Osteoblast (primary cell): ENCODE results near the gene CIZ1. TPM values are rescaled to one million over a fixed set of nuclear protein-coding genes. Genes with fewer than 3 reads are reported as not detected.

Experiments used
- DNase-seq: peaks from one replicate; pipeline ENCODE4 v3.0.0; 2011; ENCODE audit warnings: low spot score, mixed read lengths; ENCODE audit not compliant: insufficient read length; ENCODE audit errors: missing footprints
- H2AFZ ChIP-seq: 2 replicates; pipeline ENCODE4 v1.6.0; 2011; ENCODE audit warnings: mild to moderate bottlenecking, low read length
- H3K27ac ChIP-seq: 2 replicates; pipeline ENCODE4 v1.5.1; 2011; ENCODE audit warnings: mild to moderate bottlenecking, low read depth, low read length, moderate library complexity
- H3K27me3 ChIP-seq: 2 replicates; pipeline ENCODE4 v1.6.0; 2012; ENCODE audit warnings: mild to moderate bottlenecking, control low read depth, inconsistent platforms, low read length, moderate library complexity; ENCODE audit not compliant: insufficient read depth
- H3K36me3 ChIP-seq: 2 replicates; pipeline ENCODE4 v1.5.1; 2011; ENCODE audit warnings: mild to moderate bottlenecking, low read length, control low read depth, moderate library complexity; ENCODE audit not compliant: insufficient read depth
- H3K4me1 ChIP-seq: 2 replicates; pipeline ENCODE4 v1.5.1; 2011; ENCODE audit warnings: mild to moderate bottlenecking, low read length, control low read depth, moderate library complexity; ENCODE audit not compliant: insufficient read depth
- H3K4me2 ChIP-seq: 2 replicates; pipeline ENCODE4 v1.6.0; 2011; ENCODE audit warnings: mild to moderate bottlenecking, low read length; ENCODE audit not compliant: insufficient read depth
- H3K4me3 ChIP-seq: fragments of 200-600 bp; sonication (generic); 3 replicates; pipeline ENCODE4 v1.5.1; 2012; ENCODE audit warnings: mild to moderate bottlenecking, low read length, inconsistent platforms; ENCODE audit not compliant: insufficient read depth
- H3K79me2 ChIP-seq: 2 replicates; pipeline ENCODE4 v1.6.0; 2012; ENCODE audit warnings: mild to moderate bottlenecking, low read length, control low read depth, inconsistent platforms; ENCODE audit not compliant: insufficient read depth
- H3K9me3 ChIP-seq: 2 replicates; pipeline ENCODE4 v1.5.1; 2011; ENCODE audit warnings: low read depth, low read length, control low read depth
- H4K20me1 ChIP-seq: 2 replicates; pipeline ENCODE4 v1.6.0; 2012; ENCODE audit warnings: mild to moderate bottlenecking, low read length, control low read depth; ENCODE audit not compliant: insufficient read depth
- CTCF ChIP-seq: IDR thresholded peaks from 2 replicates; pipeline ENCODE4 v1.5.1; 2011; ENCODE audit warnings: mild to moderate bottlenecking, low read depth, low read length, moderate library complexity; ENCODE audit errors: extremely low read depth
- total RNA-seq: library from RNA; depleted of rRNA; stranded (reverse); fragments of >200 nt; gene quantifications from 2 replicates; pipeline ENCODE4 v1.2.3, GENCODE V29; 2012

CIZ1 gene
- total RNA-seq, 1 donor: 33.7 TPM

- Histone ChIP-seq H2AFZ (peak within 1 kb of the TSS; percentile 97), H3K36me3 (peaks cover 8% of the 10 kb centered on the region), H3K4me2 (peak within 1 kb of the TSS; percentile 96), H3K9me3 (no peaks in the 10 kb centered on the region), H4K20me1 (peaks cover 14% of the 10 kb centered on the region), H3K4me1 (peaks cover 19% of the 10 kb centered on the region), H3K27me3 (peaks cover 10% of the 10 kb centered on the region), H3K79me2 (peaks cover 27% of the 10 kb centered on the region), H3K4me3 (peak within 1 kb of the TSS; percentile 95), H3K27ac (peak within 1 kb of the TSS; percentile 92)
- DNase-seq: peak; percentile 97
- no peak for TF ChIP-seq CTCF
Measured at GRCh38 chr9:128127568-128127989, 63.8 kb downstream of the CIZ1 start, which contains the start of gene PTGES2. PTGES2 (minus strand) TSS chr9:128127729; CDS start chr9:128127717, 12 bp downstream.

DNA sequence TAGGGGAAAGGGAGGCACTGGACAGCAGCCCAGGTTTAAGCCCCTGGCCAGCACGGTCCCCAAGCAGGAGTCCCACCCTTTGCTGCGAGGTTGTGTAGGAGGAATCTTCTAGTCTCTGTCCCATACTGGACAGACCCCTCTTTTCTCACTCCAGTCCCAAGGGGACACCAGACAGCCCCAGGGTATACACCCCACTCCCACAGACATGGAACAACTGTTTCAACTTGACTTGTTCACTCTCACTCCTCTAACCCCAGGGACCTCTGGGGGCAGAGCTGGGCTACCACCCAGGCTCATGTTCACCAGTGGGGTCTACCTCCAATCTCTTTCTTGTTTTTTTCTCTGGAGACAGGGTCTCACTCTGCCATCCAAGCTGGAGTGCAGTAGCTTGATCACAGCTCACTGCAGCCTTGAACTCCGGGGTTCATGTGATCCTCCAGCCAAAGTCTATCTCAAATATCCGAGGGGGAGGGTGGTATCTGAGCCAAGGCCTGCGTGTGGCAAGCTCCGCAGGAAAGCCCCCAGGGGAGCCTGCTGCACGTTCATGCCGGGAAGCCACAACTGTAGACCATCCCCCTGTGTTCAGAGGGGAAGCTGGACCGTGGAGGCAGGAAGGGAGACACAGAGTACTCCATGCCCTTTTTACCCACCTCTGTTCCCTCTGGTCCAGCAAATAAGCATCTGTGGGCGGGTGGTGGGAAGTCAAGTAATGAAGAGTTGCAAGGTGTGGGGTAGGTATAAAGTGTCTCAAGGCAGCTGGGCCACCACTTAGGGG lies 65.6 kb downstream of the CIZ1 start:
- H4K20me1 ChIP-seq: peaks cover 14% of the 10 kb centered on the region
- H3K79me2 ChIP-seq: peaks cover 27% of the 10 kb centered on the region
- peaks cover 13% of the 10 kb centered on the region for H3K36me3 ChIP-seq
- H3K27ac ChIP-seq: no peak overlapping the region
- H3K4me2 ChIP-seq: peak overlapping the region; percentile 58
- no peaks in the 10 kb centered on the region for H3K27me3 ChIP-seq
- no peak for TF ChIP-seq CTCF
- H3K4me3 ChIP-seq: no peak overlapping the region
- no peak overlapping the region for H2AFZ ChIP-seq
- DNase-seq: peak; percentile 76
- peaks cover 19% of the 10 kb centered on the region for H3K4me1 ChIP-seq
- H3K9me3 ChIP-seq: no peaks in the 10 kb centered on the region

GRCh38 chr9:128124873-128125579 lies 66.3 kb downstream of the CIZ1 start:
- peak overlapping the region; percentile 58 for H3K4me2 ChIP-seq
- H3K36me3 ChIP-seq: peaks cover 13% of the 10 kb centered on the region
- H3K4me1 ChIP-seq: peaks cover 19% of the 10 kb centered on the region
- peak; percentile 87 for DNase-seq
- peak; percentile 61 for TF ChIP-seq CTCF
- H3K27me3 ChIP-seq: no peaks in the 10 kb centered on the region
- H3K79me2 ChIP-seq: peaks cover 27% of the 10 kb centered on the region
- no peak overlapping the region for H3K27ac ChIP-seq
- no peak overlapping the region for H2AFZ ChIP-seq
- no peaks in the 10 kb centered on the region for H3K9me3 ChIP-seq
- no peak overlapping the region for H3K4me3 ChIP-seq
- H4K20me1 ChIP-seq: peaks cover 14% of the 10 kb centered on the region

DNA sequence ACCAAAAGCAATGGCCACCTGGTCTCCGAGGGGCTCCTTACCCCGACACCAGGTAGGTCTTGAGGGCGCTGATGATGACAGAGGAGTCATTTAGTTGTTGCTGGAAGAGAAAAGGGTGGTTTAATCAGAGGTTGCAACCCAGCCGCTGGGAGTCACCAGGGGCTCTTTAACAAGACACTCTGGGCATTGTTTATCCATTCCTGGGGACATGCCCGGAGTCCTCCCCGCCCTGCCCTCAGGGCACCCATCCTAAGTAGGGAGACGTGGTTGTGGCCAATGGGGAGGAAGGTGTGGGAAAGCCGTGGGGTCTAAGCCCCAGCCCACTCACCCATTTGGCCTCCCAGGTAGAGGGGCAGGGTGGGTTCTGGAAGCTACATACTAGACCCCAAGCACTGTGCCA lies 66.9 kb downstream of the CIZ1 start:
- peaks cover 14% of the 10 kb centered on the region for H4K20me1 ChIP-seq
- no peak overlapping the region for H3K4me3 ChIP-seq

More for the DNA sequence above, 66.9 kb downstream of the CIZ1 start:
- H3K4me1 ChIP-seq: peaks cover 19% of the 10 kb centered on the region
- no peak overlapping the region for H2AFZ ChIP-seq
- no peak overlapping the region for H3K27ac ChIP-seq
- no peak for TF ChIP-seq CTCF
- H3K36me3 ChIP-seq: peaks cover 13% of the 10 kb centered on the region
- H3K27me3 ChIP-seq: no peaks in the 10 kb centered on the region
- H3K9me3 ChIP-seq: no peaks in the 10 kb centered on the region
- peaks cover 27% of the 10 kb centered on the region for H3K79me2 ChIP-seq
- H3K4me2 ChIP-seq: no peak overlapping the region
- no peak for DNase-seq
